Measurements from ENCODE around the gene COL6A2. TPM values are rescaled to one million over a fixed set of nuclear protein-coding genes. Genes with fewer than 3 reads are reported as not detected.
A peak's percentile ranks its signal among the peaks of the same experiment; 100 is the strongest.
"Not testable (repeated sequence)": the region's sequence is repeated elsewhere in the genome, so short reads cannot be mapped to it uniquely, and the experiment has no call there.

The COL6A2 gene
- total RNA-seq, 1 experiment from 2014 or later: 163 TPM

GRCh38 chr21:46078978-46079351, 18.9 kb upstream of the COL6A2 start:
- no peak for DNase-seq (ENCODE audit: low spot score)

GRCh38 chr21:46079352-46080170, 18.4 kb upstream of the COL6A2 start:
- peak; percentile 29 for DNase-seq (ENCODE audit: low spot score)

DNA sequence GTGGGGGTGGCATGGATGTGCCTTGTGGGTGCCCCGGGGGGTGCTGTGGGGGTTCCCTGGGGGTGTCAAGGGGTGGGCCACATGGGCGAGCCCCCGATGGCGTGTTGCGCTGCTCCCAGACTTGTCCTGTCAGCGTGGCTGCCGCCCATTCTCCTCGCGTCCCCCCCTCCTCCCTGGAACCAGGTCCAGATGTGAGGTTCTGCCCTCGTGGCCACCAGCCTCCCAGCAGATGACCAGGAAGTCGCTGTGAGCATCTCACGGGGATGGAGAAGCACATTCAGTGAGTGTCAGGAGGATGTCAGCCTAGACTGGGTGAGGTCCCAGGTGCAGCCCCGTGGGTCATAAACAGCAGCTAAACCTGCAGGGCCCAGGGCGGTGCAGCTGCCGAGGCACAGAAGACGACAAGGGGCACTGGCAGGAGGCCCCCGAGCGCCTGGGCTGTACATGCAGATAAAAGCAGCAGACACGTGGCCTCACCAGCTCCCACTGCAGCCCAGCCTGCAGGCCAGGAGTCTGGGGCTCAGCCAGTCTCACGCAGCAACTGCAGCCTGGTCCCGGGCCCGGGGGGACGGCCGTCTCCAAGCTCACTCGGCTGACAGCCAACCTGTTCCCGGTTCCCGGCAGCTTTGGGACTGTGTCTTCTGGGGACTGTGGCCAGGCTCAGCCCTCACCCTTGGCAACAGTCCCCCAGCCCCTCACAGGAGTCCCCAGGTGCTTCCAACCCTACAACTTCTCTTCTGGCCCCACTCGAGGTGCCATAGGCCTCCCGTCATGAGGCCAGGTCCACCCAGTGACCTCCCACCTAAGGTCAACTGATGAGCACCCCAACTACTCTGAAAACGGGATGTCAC, 17.5 kb upstream of the COL6A2 start:
- DNase-seq (ENCODE audit: low spot score): no peak

DNA sequence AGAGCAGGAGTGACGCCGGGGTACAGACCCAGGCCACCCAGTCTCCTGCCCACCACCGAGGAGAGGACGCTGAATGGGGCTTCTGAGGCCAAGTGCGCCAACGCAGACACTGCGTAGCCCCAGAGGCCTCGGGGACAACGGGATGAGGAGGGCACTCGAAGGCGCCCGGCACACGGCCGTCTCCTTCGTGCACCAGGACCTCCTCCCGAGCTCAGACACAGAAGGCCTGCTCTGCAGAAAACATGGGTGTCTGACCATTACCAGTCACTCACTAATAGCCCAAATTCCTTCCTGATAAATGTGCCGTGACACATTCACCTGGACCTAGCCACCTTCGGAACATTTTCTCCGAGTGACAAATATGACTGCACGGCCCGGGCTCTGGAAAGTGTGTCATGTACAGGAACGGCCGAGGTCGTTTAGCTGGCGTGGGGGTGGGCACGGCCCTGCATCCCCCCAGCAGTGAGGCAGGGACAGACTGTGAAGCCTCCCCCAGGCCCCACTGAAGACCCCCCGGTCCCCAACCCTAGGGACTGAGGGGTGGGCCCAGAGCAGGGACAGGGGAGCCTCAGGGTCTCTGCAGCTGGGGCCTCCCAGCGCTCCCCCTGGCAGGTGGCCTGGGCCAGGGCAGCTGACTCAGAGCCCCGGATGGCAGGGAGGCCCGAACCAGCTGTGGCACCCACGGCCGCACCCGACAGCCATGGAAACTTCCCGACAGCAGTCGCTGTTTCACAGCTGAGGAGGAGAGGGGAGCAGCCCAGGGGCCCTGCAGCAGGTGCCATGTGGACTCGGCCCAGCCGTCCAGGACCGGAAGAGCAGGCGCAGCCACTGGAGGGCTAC, 16.7 kb upstream of the COL6A2 start:
- no peak for DNase-seq (ENCODE audit: low spot score)

DNA sequence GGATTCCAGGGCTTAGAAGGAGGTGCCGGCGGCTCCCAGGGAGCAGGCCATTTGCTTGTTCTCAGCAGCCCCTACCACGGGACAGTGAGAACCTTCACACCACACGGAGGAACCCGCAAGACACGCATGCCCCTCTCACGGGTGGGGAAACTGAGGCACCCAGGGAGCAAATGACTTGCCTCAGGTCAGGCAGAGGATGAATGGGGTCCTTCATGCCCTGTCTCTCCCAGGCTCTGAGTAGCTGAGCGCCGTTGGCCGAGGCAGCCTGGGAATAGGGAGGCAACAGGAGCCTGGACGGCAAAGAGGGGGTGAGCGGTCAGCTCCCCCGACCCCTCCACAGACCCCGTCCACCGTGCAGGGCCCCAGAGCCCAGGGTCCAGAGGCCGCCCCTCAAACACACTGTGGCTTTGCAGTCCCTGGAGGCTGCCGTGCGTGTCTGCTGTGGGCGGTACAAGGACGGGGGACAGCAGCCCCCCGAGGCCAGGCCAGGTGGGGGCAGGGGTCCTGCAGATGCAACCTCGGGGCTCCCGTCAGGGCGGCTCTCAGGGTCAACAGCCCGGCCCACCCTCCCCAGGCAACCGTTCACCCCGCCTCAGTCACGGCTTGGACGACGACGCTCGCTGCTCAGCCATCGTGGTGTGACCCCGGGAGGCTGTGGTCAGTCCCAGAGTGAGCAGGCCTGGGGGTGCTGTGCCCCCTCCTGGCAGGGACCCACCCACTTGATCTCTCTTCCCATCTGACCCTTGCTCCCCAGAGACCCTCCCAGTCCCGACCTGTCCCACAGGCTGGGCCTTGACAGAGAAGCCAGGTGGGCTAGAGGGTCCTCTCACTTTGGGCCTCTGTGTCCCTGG, 15.8 kb upstream of the COL6A2 start:
- no peak for DNase-seq (ENCODE audit: low spot score)

DNA sequence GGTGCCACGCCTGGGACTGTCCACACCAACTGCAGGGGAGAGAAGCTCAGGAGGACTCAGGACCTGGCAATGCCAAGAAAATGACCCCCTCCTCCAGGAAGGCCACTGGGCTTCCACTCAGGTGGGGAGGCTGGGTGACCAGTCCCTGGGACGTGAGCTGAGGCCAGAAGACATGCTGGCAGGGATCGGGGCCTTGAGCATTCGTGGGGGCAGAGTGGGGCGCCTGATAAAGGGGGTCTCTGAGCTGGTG, 15.3 kb upstream of the COL6A2 start:
- no peak for DNase-seq (ENCODE audit: low spot score)

GRCh38 chr21:46082963-46083790, 14.7 kb upstream of the COL6A2 start:
- no peak for DNase-seq (ENCODE audit: low spot score)

DNA sequence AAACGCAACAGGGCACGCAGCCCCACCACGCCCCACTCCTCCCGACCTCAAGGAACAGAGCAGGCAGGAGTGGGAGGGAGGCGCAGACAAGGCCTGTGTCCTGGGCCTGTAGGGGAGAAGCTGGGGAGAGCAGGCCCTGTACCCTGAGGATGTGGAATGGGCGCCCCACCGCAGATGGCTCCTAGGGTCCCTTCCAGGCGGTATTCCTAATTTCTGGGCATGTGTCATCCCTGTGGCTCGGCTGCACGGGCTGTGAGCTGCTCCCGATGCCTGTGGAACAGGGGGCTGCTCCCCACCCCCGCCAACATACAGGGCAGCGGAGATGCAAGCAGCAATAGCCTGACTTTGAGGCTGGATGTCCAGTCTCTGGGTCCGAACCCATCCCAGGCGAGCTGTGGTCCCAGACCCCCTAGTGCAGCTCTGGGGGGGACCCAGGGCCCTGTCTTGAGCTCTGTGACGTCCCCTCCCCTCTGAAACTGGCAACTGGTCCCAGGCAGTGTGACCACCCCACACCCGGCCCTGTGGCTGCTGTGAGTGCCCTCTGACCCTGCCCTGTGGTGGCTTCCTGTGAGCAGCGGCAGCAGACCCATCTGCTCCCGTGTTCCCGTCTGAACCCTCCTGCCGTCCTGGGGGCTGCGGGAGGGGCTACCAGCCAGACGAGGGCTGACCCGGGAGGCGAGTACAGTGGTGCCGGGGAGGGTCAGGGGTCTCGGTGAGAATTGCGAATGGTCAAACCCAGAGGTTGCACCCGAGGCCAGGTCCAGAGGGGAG, 13.9 kb upstream of the COL6A2 start:
- no peak for DNase-seq (ENCODE audit: low spot score)

- no peak for DNase-seq (ENCODE audit: low spot score)
Observed at GRCh38 chr21:46084709-46085108, 13.2 kb upstream of the COL6A2 start.

DNA sequence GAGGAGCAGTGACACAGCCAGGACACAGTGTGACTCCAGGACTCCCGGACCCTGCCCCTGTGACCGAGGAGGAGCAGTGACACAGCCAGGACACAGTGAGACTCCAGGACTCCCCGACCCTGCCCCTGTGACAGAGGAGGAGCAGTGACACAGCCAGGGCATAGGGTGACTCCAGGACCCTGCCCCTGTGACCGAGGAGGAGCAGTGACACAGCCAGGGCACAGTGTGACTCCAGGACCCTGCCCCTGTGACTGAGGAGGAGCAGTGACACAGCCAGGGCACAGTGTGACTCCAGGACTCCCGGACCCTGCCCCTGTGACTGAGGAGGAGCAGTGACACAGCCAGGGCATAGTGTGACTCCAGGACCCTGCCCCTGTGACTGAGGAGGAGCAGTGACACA, 12.7 kb upstream of the COL6A2 start:
- DNase-seq (ENCODE audit: low spot score): not testable (repeated sequence)

DNA sequence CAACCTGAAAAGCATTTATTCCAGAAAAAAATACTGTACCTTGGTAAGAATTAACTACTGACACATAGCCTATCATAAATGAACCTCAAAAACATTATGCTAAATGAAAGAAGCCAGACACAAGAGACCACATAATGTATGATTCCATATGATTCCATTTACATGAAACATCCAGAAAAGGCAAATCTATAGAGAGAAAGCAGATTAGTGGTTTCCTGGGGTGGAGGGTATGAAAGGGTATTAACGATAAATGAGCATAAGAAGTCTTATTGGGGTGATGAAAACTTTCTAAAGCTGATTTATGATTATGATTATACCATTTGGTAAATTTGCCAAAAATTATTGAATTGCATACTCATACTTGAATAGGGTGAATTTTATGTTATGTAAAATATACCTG, 10.3 kb upstream of the COL6A2 start:
- DNase-seq (ENCODE audit: low spot score): no peak

- DNase-seq (ENCODE audit: low spot score): no peak
Observed at GRCh38 chr21:46088189-46088588, 9.7 kb upstream of the COL6A2 start.

GRCh38 chr21:46089285-46089684, 8.6 kb upstream of the COL6A2 start:
- no peak for DNase-seq (ENCODE audit: low spot score)

DNA sequence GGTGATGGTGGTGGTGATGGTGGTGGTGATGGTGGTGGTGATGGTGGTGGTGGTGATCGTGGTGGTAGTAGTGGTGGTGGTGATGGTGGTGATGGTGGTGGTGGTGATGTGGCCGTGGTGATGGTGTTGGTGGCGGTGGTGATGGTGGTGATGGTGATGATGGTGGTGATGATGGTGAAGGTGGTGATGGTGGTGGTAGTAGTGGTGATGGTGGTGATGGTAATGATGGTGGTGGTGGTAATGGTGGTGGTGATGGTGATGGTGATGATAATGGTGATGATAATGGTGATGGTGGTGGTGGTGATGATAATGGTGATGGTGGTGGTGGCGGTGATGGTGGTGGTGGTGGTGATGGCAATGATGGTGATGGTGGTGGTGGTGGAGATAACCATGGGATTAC, 6.8 kb upstream of the COL6A2 start:
- DNase-seq (ENCODE audit: low spot score): no peak

GRCh38 chr21:46091631-46092025, 6.3 kb upstream of the COL6A2 start:
- DNase-seq (ENCODE audit: low spot score): no peak

DNA sequence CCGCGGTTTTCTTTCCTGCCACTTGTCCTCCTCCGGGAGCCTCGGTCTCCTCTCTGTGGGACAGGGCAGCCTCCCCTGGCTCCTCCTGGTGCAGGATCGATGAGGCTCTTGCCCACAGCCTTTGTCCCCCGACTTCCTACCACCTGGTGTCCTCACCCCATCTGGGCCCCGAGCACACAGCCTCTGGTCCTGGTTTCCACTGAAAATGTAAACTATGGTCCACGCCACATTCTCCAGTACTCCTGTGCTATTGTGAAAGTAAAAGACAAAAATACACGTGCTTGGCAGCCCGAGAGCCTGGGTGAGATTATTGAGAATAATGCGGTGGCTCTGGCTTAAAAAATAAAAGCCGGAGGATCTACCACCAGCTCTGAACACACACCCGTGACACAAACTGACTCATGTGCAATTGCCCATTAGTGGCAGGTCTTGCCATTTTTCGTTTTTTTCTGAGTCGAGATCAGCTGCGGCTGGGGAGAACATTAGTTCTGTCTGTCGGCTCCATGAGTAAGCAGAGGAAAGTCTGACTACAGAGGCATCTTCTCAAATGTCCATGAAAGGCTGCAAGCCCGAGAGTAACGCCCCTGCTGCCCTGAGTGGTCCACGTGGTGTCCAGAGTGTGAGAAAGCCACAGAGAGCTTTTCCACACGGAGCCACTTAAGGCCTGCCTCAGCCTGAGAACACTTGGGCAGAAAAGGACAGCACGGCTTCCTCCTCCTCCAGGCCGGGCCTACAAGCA, 5.7 kb upstream of the COL6A2 start:
- DNase-seq (ENCODE audit: low spot score): peak; percentile 7

DNA sequence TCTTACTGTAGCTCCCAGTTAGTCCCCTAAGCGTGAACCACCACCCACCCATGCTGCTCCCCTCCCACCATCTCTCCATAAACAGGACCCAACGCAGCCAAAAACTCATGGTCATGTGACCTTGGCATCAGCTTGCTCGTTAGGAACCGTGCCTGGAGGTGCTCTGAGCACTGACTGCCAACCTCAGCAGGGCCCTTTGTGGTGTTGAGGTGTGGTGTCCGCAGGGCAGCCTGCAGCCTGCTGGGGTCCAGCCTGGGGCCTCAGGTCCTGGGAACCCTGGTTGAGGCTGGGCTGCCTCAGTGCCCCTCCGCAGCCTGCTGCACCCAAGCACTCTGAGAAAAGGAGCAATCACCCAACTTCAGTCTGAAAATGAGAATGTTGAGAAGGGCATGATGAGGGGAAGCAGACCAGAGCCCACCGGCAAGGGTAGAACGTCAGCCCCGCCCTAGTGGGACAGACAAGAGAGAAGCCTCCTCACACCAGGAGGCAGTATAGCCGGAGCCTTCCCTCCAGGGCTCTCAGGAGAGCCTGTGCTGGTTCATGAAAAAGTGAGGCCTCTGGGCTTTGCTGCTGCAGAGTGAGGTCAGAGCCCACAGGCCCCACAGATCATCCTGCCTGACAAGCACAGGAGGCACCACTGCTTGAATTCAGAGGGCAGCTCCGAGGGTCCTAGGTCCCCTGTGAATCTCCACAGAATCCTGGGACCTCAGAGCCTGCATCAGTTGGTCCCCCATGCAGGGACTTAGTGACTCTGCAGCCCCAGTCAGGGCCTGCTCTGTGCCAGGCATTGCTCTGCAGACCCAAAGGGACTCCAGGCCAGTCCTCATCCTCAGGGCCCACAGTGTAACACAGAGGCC, 4.9 kb upstream of the COL6A2 start:
- DNase-seq (ENCODE audit: low spot score): no peak

Data from A172 (cell line).